ENCODE data around the gene LAPTM5.
"Not testable (repeated sequence)": the region's sequence is repeated elsewhere in the genome, so short reads cannot be mapped to it uniquely, and the experiment has no call there.

LAPTM5 gene

DNA sequence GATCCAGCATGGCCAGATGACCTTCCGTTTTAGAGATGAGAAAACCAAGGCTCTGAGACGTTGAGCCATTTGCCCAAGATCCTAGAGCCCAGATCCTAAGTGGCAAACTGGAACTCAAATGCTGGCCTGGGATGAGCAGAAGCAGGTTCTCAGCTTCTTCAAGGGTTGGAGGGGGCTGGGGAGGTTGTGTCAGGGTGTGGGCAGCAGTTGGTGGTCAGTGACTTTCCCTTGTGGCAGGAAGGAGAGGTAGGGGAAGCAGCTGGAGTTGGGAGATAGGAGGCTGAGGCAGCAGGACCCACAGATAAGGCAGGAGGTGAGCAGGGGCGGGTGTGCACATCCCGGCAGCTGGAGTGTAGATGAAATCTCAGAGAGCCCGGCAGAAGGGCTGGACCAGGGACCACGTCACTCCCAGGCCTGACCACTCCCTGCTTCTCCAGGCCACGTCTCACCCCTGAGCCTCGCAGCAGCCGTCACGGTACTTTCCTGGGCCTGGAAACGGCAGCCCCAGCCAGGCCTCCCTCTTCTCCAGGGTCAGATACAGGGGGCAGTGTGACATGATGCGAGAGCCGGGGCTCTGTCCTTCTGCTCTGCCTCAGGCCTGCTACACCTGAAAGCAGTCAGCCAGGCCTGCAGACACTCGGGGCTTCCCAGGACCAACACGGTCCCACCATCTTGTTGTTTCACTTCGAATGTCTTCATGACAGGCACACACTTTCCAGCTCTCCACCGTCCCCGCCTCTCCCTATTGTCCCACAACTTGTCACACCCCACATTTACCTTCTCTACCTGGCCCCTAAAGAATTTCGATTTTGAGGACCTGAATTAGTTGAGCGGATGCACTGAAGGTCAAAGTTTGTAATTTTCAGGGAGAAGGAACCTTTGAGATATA, 11.5 kb upstream of the LAPTM5 start:
- DNase-seq: no peak

DNA sequence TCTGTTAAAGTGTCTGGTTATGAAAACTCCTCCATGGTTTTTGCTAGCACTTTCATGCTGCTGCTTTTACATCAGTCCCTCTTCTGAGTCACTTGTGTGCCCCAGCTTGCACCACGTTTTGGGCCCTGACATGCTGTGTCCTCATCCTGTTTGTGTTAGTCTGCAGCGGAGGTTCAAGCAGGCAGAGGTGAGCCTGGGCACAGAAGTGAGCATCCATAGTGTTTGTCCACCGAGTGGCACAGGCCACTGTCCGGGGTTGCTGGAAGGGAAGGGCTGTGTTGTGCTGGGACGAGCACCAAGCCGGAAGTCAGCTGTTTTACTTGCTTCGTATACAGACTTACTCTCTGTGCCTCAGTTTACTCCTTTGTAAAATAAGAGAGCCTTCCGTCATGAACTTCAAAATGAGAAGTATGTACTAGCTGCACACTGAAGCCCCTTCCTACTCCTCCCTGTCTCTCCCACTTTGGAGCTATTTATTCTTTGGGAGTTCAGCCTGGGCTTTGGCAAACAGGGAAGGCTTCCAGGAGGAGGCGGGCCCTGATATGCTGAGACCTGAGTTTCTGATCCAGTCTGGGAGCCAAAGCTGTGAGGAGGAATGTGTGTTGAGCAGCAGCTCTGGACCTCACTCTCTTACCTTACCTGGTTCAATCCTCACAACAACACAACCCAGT, 10.7 kb upstream of the LAPTM5 start:
- DNase-seq: no peak

DNA sequence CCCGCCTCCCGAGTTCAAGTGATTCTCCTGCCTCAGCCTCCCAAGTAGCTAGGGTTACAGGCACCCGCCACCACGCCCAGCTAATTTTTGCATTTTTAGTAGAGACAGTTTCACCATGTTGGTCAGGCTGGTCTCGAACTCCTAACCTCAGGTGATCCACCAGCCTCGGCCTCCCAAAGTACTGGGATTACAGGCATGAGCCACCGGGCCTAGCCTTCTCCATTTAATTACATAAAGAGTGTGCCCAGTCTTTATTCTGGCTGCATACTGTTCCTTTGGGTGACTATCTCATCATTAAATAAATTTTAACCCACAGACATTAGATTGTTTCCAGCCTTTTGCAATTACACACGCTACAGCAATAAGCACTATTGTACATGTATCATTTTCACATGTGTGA, 9.4 kb upstream of the LAPTM5 start:
- DNase-seq: not testable (repeated sequence)

DNA sequence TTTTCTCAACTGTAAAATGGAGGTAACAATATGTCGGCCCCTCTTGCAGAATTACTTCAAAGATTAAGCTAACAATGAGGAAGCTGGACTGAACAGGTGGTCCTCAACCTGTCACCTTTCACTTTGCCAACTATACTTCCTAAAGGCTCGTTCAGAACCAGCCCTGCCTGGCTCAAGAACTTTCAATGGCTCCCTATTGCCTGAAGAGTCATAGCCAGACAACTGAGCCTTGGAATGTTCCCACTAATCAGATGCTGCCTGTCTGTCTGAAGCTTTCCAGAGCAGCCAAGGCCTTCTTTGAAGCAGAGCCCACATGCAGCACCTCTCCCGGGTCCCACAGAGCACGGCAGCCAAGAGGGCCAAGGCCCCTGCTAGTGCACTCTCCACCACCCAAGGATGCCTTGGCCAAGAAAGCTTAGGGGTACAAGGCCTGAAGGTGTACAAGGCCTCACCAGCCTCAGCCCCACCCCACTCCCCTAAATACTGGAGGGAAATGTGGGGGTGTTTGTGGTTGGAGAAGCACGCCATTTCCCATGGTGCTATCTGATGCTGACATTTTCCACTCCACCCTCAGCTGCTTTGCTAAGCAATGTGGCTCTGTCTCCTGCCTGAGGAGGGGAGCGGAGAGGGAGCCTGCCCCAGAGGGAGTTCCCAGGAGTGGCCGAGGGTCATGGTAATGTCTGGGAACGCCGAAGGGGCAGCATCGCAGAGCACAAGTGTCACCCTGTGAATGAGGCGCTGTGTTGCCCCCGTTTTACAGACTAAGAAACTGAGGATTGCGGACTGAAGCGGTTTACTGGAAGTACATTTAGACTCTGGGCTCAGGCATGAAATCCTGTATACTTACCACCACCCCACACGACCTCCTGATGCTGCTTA, 8.2 kb upstream of the LAPTM5 start:
- no peak for DNase-seq

DNA sequence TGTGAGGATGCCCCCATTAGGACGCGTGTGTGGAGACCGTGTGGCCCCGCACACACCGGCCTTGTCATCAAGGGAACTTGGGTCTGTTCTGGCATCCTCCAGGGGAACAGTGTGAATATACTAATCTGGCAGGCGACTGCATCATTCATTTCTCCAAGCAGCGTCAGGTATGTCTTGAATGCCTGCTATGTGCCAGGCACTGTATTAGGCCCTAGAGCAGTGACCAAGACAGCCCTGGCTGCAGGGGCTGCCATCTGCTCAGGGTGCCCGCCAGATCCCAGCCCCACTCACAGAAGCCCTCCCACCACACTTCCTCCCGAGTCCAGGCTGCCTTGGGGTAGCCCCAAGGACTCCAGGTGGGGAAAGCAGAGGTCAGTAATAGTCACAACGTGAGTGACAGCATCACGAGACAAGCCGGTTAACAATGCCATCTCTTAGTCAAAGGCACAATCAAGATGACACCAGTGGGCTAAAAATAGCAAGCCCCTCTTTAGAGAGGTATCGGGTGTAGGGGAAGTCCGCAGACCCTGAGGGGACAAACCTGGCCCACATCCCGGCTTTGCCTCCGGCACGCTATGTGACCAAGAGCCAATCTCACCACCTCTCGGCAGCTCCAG, 7.5 kb upstream of the LAPTM5 start:
- DNase-seq: no peak

DNA sequence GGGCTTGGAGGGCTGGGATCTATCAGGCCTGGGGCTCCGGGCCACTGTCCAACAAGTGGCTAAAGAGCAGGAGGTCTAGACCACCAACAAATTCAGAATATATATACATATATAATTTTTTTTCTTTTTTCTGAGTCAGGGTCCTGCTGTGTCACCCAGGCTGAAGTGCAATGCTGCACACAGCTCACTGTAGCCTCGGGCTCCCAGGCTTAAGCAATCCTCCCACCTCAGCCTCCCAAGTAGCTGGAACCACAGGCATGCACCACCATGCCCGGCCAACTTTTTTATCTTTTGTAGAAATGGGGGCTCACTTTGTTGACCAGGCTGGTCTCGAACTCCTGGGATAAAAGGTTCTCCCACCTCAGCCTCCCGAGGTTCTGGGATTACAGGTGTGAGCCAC, 6.8 kb upstream of the LAPTM5 start:
- DNase-seq: no peak

DNA sequence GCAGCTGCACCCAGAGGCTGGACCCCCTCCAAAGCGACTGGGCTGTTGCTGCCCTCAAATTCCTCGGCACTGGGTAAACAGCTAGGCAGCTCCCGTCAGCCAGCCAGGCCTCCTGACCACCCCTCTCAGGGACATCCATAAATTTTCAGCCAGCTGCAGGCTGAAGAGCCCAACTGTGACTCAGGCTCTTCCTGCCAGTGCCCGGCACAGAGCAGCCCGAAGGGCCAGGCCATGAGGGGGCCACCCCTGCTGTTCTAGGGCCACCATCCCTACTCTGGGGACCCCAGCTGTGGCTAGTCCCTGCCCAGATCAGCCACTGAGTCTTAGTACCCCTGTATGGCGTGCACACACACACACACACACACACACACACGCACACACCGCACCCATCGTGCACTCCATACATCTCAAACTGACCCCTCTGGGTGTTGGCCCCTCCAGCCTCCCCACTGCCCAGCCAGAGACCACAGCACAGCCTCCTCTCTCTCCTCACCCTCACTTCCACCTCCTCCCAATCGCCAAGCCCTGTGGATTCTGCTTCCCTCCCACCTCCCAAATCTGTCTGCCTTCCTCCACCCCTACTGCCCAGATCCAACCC, 6.2 kb upstream of the LAPTM5 start:
- DNase-seq: no peak

DNA sequence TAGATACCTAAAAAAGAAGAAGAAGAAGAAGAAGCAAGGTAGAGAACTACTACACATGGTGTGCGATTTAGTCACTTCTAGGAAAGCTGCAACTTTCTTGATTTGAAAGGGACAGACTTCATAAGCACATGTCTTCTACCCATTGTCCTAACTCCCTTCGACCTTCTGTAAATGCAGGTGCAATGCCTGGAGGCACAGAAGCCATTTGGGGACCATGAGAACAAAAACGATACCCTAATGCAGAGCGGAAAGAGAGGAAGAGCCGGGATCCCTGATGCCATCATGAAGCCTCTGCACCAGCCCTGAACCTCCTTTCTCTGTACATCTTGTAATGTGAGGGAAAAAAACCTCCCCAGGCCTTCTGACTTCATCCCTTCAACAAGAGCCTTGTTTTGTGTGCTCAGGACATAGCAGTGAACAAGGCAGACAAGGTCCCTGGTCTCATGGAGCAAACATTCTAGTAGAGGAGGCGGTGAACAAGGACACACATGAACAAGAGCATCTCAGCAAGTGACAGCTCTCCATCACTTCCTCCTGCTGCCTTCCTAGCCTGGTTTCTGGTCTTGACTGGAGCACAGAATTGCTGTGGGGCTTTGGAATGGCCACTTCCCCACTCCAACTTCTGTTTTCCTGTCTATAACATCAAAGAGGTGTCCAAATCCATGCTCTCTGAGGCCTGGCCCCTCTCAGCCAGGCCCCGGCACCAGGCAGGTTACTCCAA, 5.5 kb upstream of the LAPTM5 start:
- DNase-seq: no peak

DNA sequence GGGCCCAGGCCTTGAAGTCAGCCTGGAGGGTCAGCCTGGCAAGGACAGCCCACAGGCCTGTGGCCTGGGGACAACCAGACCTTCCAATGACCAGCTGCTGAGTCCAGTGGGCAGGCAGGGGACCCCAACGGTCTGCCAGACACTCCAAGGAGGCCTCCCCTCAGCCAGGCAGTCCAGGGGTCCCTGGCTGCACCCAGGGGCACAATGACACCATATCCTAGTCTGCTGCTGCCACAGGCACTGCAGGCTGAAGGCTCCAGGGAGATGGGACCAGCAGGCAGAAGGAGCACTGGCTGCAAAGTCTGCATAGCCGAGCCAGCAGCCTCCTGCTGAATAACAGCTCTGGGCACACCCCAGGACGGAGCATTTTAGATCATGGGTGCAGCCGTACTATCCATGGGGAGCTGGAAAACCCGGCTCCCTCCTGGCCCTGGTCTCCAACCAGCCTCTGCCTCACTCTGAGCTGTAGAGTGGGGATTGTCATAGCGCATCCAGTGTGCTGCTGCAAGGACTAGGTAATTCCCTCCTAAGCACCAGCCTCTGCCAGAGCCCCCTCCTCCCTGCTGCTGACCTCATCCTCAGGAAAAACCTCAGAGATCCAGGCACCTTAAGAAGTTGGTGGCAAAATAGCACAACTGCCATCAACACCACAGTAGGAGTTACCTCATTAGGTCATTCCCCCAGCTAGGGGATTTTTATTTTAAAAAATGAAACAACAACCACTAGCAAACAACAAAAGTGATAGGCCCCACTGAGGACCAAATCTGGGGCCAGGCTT, 4.8 kb upstream of the LAPTM5 start:
- DNase-seq: no peak

DNA sequence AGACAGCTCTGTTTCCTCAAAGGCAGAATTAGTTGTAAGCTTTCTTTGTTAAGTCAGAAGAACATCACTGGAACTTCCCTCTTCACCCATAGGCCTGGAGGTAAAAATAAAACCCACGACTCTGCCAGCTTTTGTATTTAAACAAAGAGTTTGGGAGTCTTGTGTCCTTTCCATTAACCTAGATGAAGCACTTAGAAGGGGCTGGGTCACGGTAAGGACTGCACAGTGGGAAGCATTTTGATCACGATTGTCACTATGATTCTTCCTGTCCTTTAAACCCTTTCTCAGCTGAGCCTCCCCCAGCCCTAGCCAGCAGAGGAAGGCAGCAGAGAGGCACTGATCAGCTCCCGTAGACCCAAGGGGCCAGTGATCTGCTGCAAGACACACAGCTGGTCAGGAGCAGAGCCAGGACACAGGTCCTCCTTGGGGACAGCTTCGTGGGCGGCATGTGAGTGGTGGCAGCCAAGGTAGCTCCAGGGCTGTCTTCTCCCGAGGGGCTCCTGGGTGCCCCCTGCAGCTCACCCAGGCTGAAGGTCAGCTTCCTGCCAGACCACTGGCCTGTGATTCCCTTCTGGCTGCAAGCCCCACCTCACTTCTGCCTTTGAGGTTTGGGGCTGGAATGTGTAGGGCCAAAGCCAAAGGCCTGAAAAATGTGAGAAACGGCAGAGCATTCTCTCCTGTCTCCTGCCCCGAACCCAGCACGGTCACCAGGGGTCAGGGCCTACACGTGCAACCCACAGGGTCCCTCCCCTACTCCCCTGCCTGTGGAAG, 4.0 kb upstream of the LAPTM5 start:
- DNase-seq: no peak

DNA sequence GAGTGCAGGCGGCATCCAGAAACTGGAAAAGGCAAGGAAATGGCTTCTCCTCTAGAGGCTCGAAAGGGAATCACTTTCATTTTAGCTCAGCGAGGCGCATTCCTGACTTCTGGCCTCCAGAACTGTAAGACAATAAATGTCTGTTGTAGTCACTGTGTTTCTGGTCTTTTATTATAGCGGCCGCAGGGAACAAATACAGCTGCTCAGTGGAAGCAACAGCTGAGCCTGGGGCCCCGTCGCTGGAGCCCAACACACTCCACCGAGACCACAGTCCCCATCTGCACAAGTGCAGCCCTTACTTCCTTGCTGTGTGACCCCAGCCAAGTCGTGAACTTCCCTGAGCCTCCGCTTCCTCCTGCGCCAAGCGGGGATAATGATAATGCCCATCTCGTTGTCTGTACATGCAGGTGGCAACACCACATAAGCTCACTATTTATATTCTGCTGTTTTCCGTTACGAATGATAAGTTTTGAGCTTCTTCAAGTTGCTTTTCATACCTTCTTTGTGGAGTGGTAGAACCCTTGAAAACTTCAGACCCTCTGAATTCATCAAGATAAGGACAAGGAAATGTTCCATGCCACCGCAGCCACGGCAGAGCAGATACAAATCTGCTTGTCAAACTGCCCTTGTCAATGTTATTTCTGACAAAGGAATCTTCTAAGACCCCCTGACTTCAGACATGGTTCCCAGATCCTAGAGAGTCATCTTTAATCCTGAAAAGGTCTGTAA, 3.2 kb upstream of the LAPTM5 start:
- no peak for DNase-seq

DNA sequence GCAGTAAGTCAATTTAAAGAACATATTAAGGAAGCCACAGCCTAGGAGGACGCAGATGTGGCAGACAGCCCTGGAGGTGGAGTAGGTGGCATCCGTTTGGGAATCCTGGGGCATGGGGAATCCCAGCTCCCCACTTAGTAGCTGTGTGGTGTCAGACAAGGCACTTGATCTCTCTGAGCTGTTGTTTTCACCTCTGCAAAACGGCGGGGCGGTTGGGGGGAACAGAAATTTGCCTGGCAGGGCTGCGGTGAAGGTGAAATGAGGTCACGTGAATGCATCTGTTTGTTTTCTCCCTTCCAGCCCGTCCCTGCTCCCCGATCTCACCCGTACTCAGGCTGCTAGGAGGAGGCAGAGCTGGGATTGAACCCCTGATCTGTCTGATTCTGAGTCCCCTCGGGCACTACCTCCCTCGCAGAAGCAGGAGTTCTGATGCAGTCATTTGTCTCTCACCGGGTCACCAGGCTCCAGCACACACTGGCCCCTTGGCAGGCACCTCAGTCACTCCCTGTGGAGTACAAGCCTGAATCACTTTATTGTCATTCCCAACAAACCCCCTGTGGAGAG, 2.2 kb upstream of the LAPTM5 start:
- DNase-seq: peak; percentile 61

DNA sequence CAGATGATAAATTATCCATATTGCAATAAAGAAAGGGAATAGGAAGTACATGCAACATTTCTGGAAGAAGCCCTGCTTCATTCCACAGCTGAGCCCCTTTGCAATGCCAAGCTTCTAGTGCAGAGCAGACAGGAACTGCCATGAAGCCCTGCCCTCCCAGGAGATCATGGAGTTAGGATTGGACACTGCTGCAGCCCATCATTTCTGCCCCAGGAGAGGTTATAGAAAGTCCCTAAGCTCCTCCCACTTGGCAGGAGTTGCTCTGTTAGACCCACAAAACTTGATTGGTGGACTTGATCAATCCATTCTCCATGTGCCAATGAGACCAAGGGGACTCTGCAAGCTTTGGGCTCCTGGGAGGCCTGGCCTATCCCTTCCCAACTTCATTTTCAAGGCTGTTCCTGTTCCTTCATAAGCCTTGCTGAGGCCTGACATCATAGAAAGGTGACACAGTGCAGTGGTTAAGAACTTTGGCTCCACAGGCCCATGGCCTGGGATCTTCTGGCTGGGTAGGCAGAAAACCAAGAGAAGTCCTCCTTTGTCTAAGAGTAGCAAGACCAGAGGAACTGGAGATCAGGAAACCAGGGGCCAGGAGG, 1.3 kb upstream of the LAPTM5 start:
- no peak for DNase-seq

DNA sequence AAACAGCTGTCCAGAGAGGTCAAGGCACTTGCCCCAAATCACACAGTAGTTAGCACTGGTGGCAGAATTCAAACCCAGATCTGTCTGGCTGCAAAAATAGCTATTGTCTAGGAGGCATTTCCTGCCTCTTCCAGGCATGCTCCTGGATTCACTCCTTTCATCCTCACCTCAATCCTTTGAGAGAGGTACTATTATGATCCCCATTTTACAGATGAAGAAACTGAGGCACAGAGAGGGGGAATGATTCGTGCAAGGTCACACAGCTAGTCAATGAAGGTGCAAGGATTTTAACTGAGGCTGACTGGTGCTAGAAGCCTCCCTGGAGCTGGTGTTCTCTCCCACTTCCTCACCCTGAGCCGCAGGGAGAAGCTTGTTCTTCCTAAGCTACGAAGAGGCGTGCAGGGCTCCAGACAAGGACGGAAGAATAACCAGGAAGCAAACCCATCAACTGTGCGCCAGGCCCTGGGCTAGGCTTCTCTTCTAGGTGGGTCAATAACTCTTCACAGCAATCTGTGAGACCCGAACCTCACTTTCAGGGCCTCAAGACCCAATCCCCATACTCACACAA, 631 bp upstream of the LAPTM5 start:
- DNase-seq: no peak

DNA sequence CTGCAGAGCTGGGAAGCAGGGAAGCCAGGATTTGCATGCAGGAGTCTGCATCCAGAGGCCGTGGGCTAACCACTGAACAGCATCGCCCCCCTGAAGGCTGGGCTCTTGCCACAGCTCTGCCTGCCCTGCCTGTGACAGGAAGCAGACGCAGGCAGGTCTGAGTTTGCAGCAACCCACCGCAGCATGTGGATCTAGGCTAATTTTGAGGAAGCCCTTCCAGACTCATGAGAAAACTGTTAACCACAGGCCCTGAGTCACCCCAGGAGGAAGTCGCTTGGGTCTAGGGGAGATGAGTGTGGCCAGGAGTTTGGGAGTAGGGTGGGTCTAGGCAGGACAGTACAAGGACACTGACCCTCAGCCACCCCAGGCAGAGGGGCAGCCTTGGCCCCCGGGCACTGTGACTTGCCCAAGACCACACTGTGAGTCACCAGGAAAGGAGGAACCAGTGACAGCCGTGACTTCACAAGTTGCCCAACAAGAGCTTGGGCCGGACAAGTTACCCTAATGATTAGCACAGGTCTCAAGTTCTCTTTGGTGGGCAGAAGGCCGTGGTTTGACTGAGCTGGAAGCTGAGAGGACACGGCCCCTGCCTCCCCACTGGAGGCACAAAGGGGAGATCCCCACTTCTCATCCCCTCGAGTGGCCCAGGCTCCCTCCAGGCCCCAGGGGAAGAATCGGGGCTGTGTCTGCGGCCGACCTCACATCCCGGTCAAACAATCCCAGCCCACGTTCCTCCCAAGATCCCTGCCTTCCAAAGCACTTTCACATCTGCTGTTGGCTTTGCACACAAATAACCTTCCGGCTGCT, 826 bp downstream of the LAPTM5 start:
- peak; percentile 30 for DNase-seq

DNA sequence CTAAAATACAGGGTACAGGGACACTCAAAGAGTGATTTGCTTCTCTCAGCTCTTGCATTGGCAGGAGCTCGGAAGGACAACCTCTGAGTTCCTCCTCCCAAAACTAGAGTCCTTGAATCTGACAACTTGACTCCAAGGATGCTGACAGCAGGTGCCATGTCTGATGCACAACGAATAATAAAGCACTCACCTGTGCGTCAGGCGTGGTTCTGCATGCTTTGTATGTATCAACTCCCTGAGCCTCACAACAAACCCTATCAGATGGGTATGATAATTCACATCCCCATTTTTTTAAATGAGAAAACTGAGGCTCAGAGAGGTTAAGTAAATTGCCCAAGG, 1.4 kb downstream of the LAPTM5 start:
- DNase-seq: no peak

DNA sequence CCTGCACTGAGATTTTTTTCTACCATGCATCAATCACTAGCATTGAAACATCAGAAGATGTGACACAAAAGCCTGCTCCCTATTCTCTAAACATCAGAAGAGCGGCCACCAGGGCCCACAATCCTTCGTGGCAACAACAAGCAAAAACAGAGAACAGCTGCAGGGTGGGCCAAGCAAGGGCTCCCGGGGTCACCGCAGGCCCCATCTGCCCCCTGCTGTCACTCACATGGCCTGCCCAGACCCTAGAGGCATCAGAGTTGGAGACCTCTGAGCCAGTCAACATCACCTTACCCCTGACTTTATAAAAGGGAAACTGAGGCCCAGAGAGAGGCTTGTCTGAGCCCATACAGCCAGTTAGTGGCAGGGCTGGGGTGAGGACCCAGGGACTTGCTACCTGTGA, 1.8 kb downstream of the LAPTM5 start:
- DNase-seq: no peak

DNA sequence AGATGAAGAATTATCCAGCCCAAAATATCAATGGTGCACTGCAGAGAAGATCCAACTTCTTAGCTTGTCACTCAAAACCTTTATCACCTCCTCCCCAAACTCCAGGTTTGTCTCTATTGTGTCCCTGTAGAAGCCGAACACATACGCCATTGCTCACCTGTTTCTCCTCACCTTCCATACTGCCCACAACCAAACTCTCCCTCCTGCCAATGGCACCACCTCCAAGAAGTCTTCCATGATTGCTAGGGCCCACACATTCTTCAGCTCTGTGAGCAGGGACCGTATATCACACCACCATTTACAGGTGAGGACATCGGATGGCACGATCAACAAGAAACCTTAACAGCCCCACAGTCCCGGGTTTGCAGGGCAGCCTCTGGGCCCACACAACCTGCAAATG, 2.2 kb downstream of the LAPTM5 start:
- DNase-seq: no peak
